HepG2 (cell line): Measurements from ENCODE around the gene ORC4. TPM values are rescaled to one million over a fixed set of nuclear protein-coding genes. Genes with fewer than 3 reads are reported as not detected.

Experiments used
- ATF3 ChIP-seq: sonication (generic); formaldehyde crosslinking; IDR thresholded peaks from 2 replicates; pipeline ENCODE4 v1.4.0; 2020; ENCODE audit warnings: missing genetic modification reagents
- BATF2 ChIP-seq: sonication (generic); formaldehyde crosslinking; IDR thresholded peaks from 2 replicates; pipeline ENCODE4 v1.8.0; 2022; ENCODE audit warnings: mild to moderate bottlenecking, missing genetic modification reagents, moderate library complexity
- FOXO1 ChIP-seq: sonication (generic); formaldehyde crosslinking; IDR thresholded peaks from 2 replicates; pipeline ENCODE4 v1.4.0; 2020; ENCODE audit warnings: missing genetic modification reagents
- HNF1B ChIP-seq: sonication (generic); formaldehyde crosslinking; IDR thresholded peaks from 2 replicates; pipeline ENCODE4 v1.5.1; 2020; ENCODE audit warnings: mild to moderate bottlenecking, moderate library complexity, missing genetic modification reagents
- MAF1 ChIP-seq: sonication (generic); formaldehyde crosslinking; IDR thresholded peaks from 2 replicates; pipeline ENCODE4 v1.5.0; 2020; ENCODE audit warnings: missing genetic modification reagents, borderline replicate concordance
- MAFG ChIP-seq: sonication (generic); formaldehyde crosslinking; IDR thresholded peaks from 2 replicates; pipeline ENCODE4 v1.5.1; 2020; ENCODE audit warnings: mild to moderate bottlenecking, missing genetic modification reagents
- MXD4 ChIP-seq: IDR thresholded peaks from 2 replicates; pipeline ENCODE4 v1.6.1; 2016; ENCODE audit warnings: mild to moderate bottlenecking, missing biosample characterization, missing genetic modification reagents
- NBN ChIP-seq: fragments of 450-650 bp; conservative IDR thresholded peaks from 2 replicates; pipeline ENCODE4 v1.6.1; 2017
- SIN3A ChIP-seq: IDR thresholded peaks from 2 replicates; pipeline ENCODE4 v1.6.1; 2011; ENCODE audit warnings: low read depth, mild to moderate bottlenecking, control low read depth, low read length, borderline replicate concordance
- SMAD1 ChIP-seq: sonication (generic); formaldehyde crosslinking; IDR thresholded peaks from 2 replicates; pipeline ENCODE4 v1.4.0; 2020; ENCODE audit warnings: missing genetic modification reagents, low read depth, mild to moderate bottlenecking, borderline replicate concordance
- SRF ChIP-seq: IDR thresholded peaks from 2 replicates; pipeline ENCODE4 v1.6.1; 2011; ENCODE audit warnings: mild to moderate bottlenecking, low read depth, low read length, moderate library complexity
- TCF12 ChIP-seq, 2 experiments: fragments of 450-650 bp in 1 of 2; sonication (generic) in 1 of 2; formaldehyde crosslinking in 1 of 2; IDR thresholded peaks; 2 replicates each; pipeline versions ENCODE4 v1.6.1 to v1.8.0; 2017 to 2022; ENCODE audit warnings: antibody characterized with exemption in 1 of 2, mild to moderate bottlenecking in 1 of 2, missing genetic modification reagents in 1 of 2, moderate library complexity in 1 of 2
- THRA ChIP-seq: sonication (generic); formaldehyde crosslinking; IDR thresholded peaks from 2 replicates; pipeline ENCODE4 v1.4.0; 2020; ENCODE audit warnings: missing genetic modification reagents, borderline replicate concordance
- YY1 ChIP-seq: IDR thresholded peaks from 2 replicates; pipeline ENCODE4 v1.6.1; 2011; ENCODE audit warnings: low read length, low read depth, moderate library complexity, mild to moderate bottlenecking; ENCODE audit not compliant: insufficient read depth, insufficient replicate concordance
- ZNF512 ChIP-seq: sonication (generic); formaldehyde crosslinking; IDR thresholded peaks from 2 replicates; pipeline ENCODE4 v1.4.0; 2020; ENCODE audit warnings: mild to moderate bottlenecking, missing genetic modification reagents
- ZNF576 ChIP-seq: sonication (generic); formaldehyde crosslinking; IDR thresholded peaks from 2 replicates; pipeline ENCODE4 v1.4.0; 2020; ENCODE audit warnings: mild to moderate bottlenecking, missing genetic modification reagents
- ZNF609 ChIP-seq: sonication (generic); formaldehyde crosslinking; IDR thresholded peaks from 2 replicates; pipeline ENCODE4 v1.4.0; 2020; ENCODE audit warnings: mild to moderate bottlenecking, missing genetic modification reagents, borderline replicate concordance
- ZNF782 ChIP-seq: sonication (generic); formaldehyde crosslinking; IDR thresholded peaks from 2 replicates; pipeline ENCODE4 v1.4.0; 2020; ENCODE audit warnings: missing genetic modification reagents, mild to moderate bottlenecking, borderline replicate concordance
- polyA plus RNA-seq, 8 experiments: library from polyadenylated mRNA; depleted of rRNA in 3 of 8; stranded (reverse) in 7 of 8; unstranded in 1 of 8; fragments of >200 nt; fragmentation: Illumina TruSeq in 4 of 8; extraction: Trizol in 4 of 8; gene quantifications; 2 replicates each; pipeline versions ENCODE4 v1.2.1 to v1.2.3, GENCODE V29; 2011 to 2016; ENCODE audit warnings: low read depth in 4 of 8, missing spikeins in 1 of 8, mixed read lengths in 1 of 8; ENCODE audit not compliant: insufficient read depth in 1 of 8
- total RNA-seq, 5 experiments: library from RNA; depleted of rRNA; stranded (reverse); fragments of >200 nt; fragmentation: Illumina TruSeq; extraction: Trizol; gene quantifications; 2 replicates each; pipeline ENCODE4 v1.2.3, GENCODE V29; 2016; ENCODE audit warnings: low read depth in 1 of 5

The ORC4 gene
- total and polyA plus RNA-seq, 2 of the 13 experiments (the other 11 are each of a cell fraction or from before 2014, with no cell fraction given): 28.6 to 84.8 TPM

- peak; percentile 89 for TF ChIP-seq ZNF609 (CRISPR knock-in tag)
- TF ChIP-seq MAFG (CRISPR knock-in tag): no peak
- TF ChIP-seq ZNF576 (CRISPR knock-in tag): no peak
- no peak for TF ChIP-seq SMAD1 (CRISPR knock-in tag)
- TF ChIP-seq NBN: no peak
- TF ChIP-seq SRF: peak; percentile 57; the same call in 1 of the 2 replicates
- no peak for TF ChIP-seq SIN3A
- TF ChIP-seq ZNF512 (CRISPR knock-in tag): no peak
- TF ChIP-seq ZNF782 (CRISPR knock-in tag): no peak
- no peak for TF ChIP-seq BATF2
- TF ChIP-seq HNF1B (CRISPR knock-in tag): peak; percentile 63; the same call in 1 of the 2 replicates
- TF ChIP-seq FOXO1 (CRISPR knock-in tag): peak; percentile 96
- TF ChIP-seq ATF3: 0 out of 2 replicates have a peak, but pooled peaks have one; percentile 56
- TF ChIP-seq THRA (CRISPR knock-in tag): peak; percentile 74
- TF ChIP-seq TCF12 (IDR thresholded peaks at IDR 0.05): no peak
- no peak; the same call in 1 of the 2 replicates for TF ChIP-seq TCF12 (CRISPR knock-in tag; IDR thresholded peaks at IDR 0.05)
- TF ChIP-seq MXD4 (CRISPR knock-in tag): 0 out of 2 replicates have a peak, but pooled peaks have one; percentile 19
- no peak for TF ChIP-seq MAF1
- peak; percentile 40 for TF ChIP-seq YY1
Measured at GRCh38 chr2:147927053-147927588, 93.4 kb downstream of the ORC4 start (continued).
